H9 (cell line): ENCODE data around the gene TTC33. TPM values are rescaled to one million over a fixed set of nuclear protein-coding genes. Genes with fewer than 3 reads are reported as not detected.

ENCODE experiments used
- DNase-seq: peaks from one replicate; pipeline ENCODE4 v3.0.0-alpha.2; 2017
- H2AFZ ChIP-seq: one replicate; pipeline ENCODE4 v1.6.1; 2013; ENCODE audit warnings: mild to moderate bottlenecking, low read length, control low read depth, moderate library complexity
- H2AK5ac ChIP-seq: 2 replicates; pipeline ENCODE4 v1.6.1; 2013; ENCODE audit warnings: low read length, control low read depth, mixed read lengths; ENCODE audit not compliant: insufficient read length
- H2BK120ac ChIP-seq: one replicate; pipeline ENCODE4 v1.6.1; 2013; ENCODE audit warnings: low read depth, mild to moderate bottlenecking, low read length, control low read depth, inconsistent platforms; ENCODE audit not compliant: poor library complexity, severe bottlenecking
- H2BK12ac ChIP-seq: 2 replicates; pipeline ENCODE4 v1.6.1; 2013; ENCODE audit warnings: low read length, control low read depth, mixed read lengths, low read depth; ENCODE audit not compliant: insufficient read length
- H2BK15ac ChIP-seq: 2 replicates; pipeline ENCODE4 v1.6.1; 2013; ENCODE audit warnings: low read depth, low read length, control low read depth
- H2BK20ac ChIP-seq: one replicate; pipeline ENCODE4 v1.6.1; 2013; ENCODE audit warnings: low read depth, mild to moderate bottlenecking, low read length, control low read depth, inconsistent platforms; ENCODE audit not compliant: poor library complexity, severe bottlenecking
- H2BK5ac ChIP-seq: 2 replicates; pipeline ENCODE4 v1.6.1; 2013; ENCODE audit warnings: low read length, control low read depth, mixed read lengths; ENCODE audit not compliant: insufficient read length
- H3K14ac ChIP-seq: 2 replicates; pipeline ENCODE4 v1.6.1; 2013; ENCODE audit warnings: low read length, control low read depth; ENCODE audit not compliant: insufficient read depth
- H3K18ac ChIP-seq: 2 replicates; pipeline ENCODE4 v1.6.1; 2013; ENCODE audit warnings: low read depth, mild to moderate bottlenecking, mixed read lengths, low read length, control low read depth; ENCODE audit not compliant: insufficient read length
- H3K23ac ChIP-seq: 2 replicates; pipeline ENCODE4 v1.6.1; 2013; ENCODE audit warnings: low read length, control low read depth, mixed read lengths, low read depth; ENCODE audit not compliant: insufficient read length
- H3K23me2 ChIP-seq: 2 replicates; pipeline ENCODE4 v1.6.1; 2013; ENCODE audit warnings: low read depth, mild to moderate bottlenecking, mixed read lengths, low read length, control low read depth; ENCODE audit not compliant: insufficient read length, poor library complexity, severe bottlenecking
- H3K27ac ChIP-seq: 2 replicates; pipeline ENCODE4 v1.5.1; 2013; ENCODE audit warnings: low read length, control low read depth, mixed read lengths, low read depth; ENCODE audit not compliant: insufficient read length
- H3K27me3 ChIP-seq: 2 replicates; pipeline ENCODE4 v1.6.1; 2013; ENCODE audit warnings: low read length, control low read depth, inconsistent platforms; ENCODE audit not compliant: insufficient read depth
- H3K4ac ChIP-seq: 2 replicates; pipeline ENCODE4 v1.6.1; 2013; ENCODE audit warnings: low read depth, mild to moderate bottlenecking, control low read depth, inconsistent platforms, low read length, moderate library complexity
- H3K4me1 ChIP-seq: 2 replicates; pipeline ENCODE4 v1.6.1; 2013; ENCODE audit warnings: low read length, control low read depth, inconsistent platforms; ENCODE audit not compliant: insufficient read depth
- H3K4me2 ChIP-seq: 2 replicates; pipeline ENCODE4 v1.6.1; 2013; ENCODE audit warnings: low read length, control low read depth, mixed read lengths; ENCODE audit not compliant: insufficient read length, insufficient read depth
- H3K56ac ChIP-seq: 2 replicates; pipeline ENCODE4 v1.6.1; 2013; ENCODE audit warnings: low read depth, mild to moderate bottlenecking, mixed read lengths, low read length, control low read depth; ENCODE audit not compliant: insufficient read length
- H3K79me1 ChIP-seq: 2 replicates; pipeline ENCODE4 v1.6.1; 2013; ENCODE audit warnings: low read depth, mild to moderate bottlenecking, moderate library complexity, low read length, control low read depth, inconsistent platforms; ENCODE audit not compliant: insufficient read depth, poor library complexity, severe bottlenecking
- H3K79me2 ChIP-seq: 2 replicates; pipeline ENCODE4 v1.6.1; 2013; ENCODE audit warnings: low read length, control low read depth, inconsistent platforms; ENCODE audit not compliant: insufficient read depth
- H3K9ac ChIP-seq: 2 replicates; pipeline ENCODE4 v1.6.1; 2013; ENCODE audit warnings: low read length, control low read depth, mixed read lengths; ENCODE audit not compliant: insufficient read length; ENCODE audit errors: extremely low read depth
- H3K9me3 ChIP-seq: one replicate; pipeline ENCODE4 v1.6.1; 2013; ENCODE audit warnings: low read depth, low read length, inconsistent platforms; ENCODE audit not compliant: control insufficient read depth
- H3T11ph ChIP-seq: one replicate; pipeline ENCODE4 v1.6.1; 2013; ENCODE audit warnings: mild to moderate bottlenecking, low read length, control low read depth, inconsistent platforms
- H4K20me1 ChIP-seq: one replicate; pipeline ENCODE4 v1.6.1; 2013; ENCODE audit not compliant: control insufficient read depth, insufficient read length, insufficient read depth
- H4K5ac ChIP-seq: 2 replicates; pipeline ENCODE4 v1.6.1; 2013; ENCODE audit warnings: low read depth, mild to moderate bottlenecking, mixed read lengths, low read length, control low read depth; ENCODE audit not compliant: insufficient read length
- H4K8ac ChIP-seq: replicated peaks from 2 replicates; pipeline ENCODE4 v1.6.1; 2013; ENCODE audit warnings: low read length, control low read depth, mixed read lengths, low read depth; ENCODE audit not compliant: insufficient read length
- H4K91ac ChIP-seq: 2 replicates; pipeline ENCODE4 v1.6.1; 2013; ENCODE audit warnings: low read depth, mild to moderate bottlenecking, moderate library complexity, mixed read lengths, low read length, control low read depth; ENCODE audit not compliant: insufficient read length
- H3K27ac Mint-ChIP-seq, 3 experiments: 2 replicates in 2 of 3; 3 replicates in 1 of 3; pipeline ENCODE4 v1.8.0; 2020 to 2021; ENCODE audit warnings: mixed read lengths in 3 of 3, mild to moderate bottlenecking in 1 of 3, moderate library complexity in 1 of 3
- H3K27me3 Mint-ChIP-seq: 2 replicates; pipeline ENCODE4 v1.8.0; 2021; ENCODE audit warnings: low read depth, mild to moderate bottlenecking, moderate library complexity, mixed read lengths
- H3K36me3 Mint-ChIP-seq, 3 experiments: 2 replicates in 2 of 3; 3 replicates in 1 of 3; pipeline ENCODE4 v1.8.0; 2020 to 2021; ENCODE audit warnings: low read depth in 3 of 3, mixed read lengths in 3 of 3; ENCODE audit not compliant: insufficient read depth in 1 of 3
- H3K4me1 Mint-ChIP-seq, 2 experiments: 2 replicates each; pipeline ENCODE4 v1.8.0; 2020; ENCODE audit warnings: mixed read lengths in 2 of 2
- H3K4me3 Mint-ChIP-seq, 2 experiments: 2 replicates in 1 of 2; 3 replicates in 1 of 2; pipeline ENCODE4 v1.8.0; 2020 to 2021; ENCODE audit warnings: mild to moderate bottlenecking in 2 of 2, mixed read lengths in 2 of 2, moderate library complexity in 1 of 2
- H3K9me3 Mint-ChIP-seq, 2 experiments: 2 replicates in 1 of 2; 3 replicates in 1 of 2; pipeline ENCODE4 v1.8.0; 2020; ENCODE audit warnings: mild to moderate bottlenecking in 2 of 2, mixed read lengths in 2 of 2, moderate library complexity in 1 of 2
- CTCF ChIP-seq: fragments of 200-600 bp; sonication (generic); conservative IDR thresholded peaks from 3 replicates; pipeline ENCODE4 v1.8.0; 2021; ENCODE audit warnings: antibody characterized with exemption, mild to moderate bottlenecking
- WGBS: extraction: QIAGEN DNeasy Blood & Tissue Kit; methylation state at CpG from one replicate; pipeline ENCODE4 v1.1.7; 2013; ENCODE audit warnings: missing lambda C conversion rate, low lambda C conversion rate, mixed read lengths; ENCODE audit not compliant: insufficient read length; ENCODE audit errors: extremely low coverage; 5-methylcytosine and 5-hydroxymethylcytosine counted together
- total RNA-seq: library from RNA; stranded (reverse); gene quantifications from 2 replicates; pipeline ENCODE4 v1.2.1, GENCODE V29; 2021

Gene TTC33
- total RNA-seq, 1 experiment from 2014 or later, result 7.3 TPM

- H2BK15ac ChIP-seq, result no peak overlapping the region
- H2AFZ ChIP-seq, result no peak overlapping the region
- Mint-ChIP-seq H3K27ac (peak overlapping the region in 1 of 3 experiments; percentile 49; a peak in 1 of 7 replicates), H3K4me3 (no peak overlapping the region), H3K36me3 (peaks cover 8 to 21% (median 19%) of the 10 kb centered on the region in 3 experiments; a peak in 6 of 7 replicates), H3K9me3 (no peaks in the 10 kb centered on the region), H3K27me3 (no peaks in the 10 kb centered on the region), H3K4me1 (no peaks in the 10 kb centered on the region; a peak in 1 of 4 replicates)
- no peak overlapping the region for H2BK12ac ChIP-seq
- no peak overlapping the region for H2AK5ac ChIP-seq
- H4K20me1 ChIP-seq, result no peaks in the 10 kb centered on the region
- H3K9ac ChIP-seq, result no peak overlapping the region
- H3K14ac ChIP-seq, result no peak overlapping the region
- no peak overlapping the region for H3K18ac ChIP-seq
- no peak for DNase-seq
- no peak overlapping the region for H4K91ac ChIP-seq
- H3K4ac ChIP-seq, result no peak overlapping the region
- H3K4me2 ChIP-seq, result no peak overlapping the region
- H3T11ph ChIP-seq, result no peak overlapping the region
- H3K56ac ChIP-seq, result no peak overlapping the region
- H3K27me3 ChIP-seq, result no peaks in the 10 kb centered on the region
- no peaks in the 10 kb centered on the region for H3K4me1 ChIP-seq
- H2BK5ac ChIP-seq, result no peak overlapping the region
- no peak overlapping the region for H3K23ac ChIP-seq
- TF ChIP-seq CTCF, result no peak
- no peak overlapping the region for H3K27ac ChIP-seq
- no peak overlapping the region for H2BK120ac ChIP-seq
- H3K79me1 ChIP-seq, result peaks cover 3% of the 10 kb centered on the region
- H2BK20ac ChIP-seq, result no peak overlapping the region
- no peak overlapping the region for H4K5ac ChIP-seq
- H3K79me2 ChIP-seq, result peaks cover 23% of the 10 kb centered on the region; the same call in 1 of the 2 replicates
- WGBS, result no CpG with 5 or more reads among the region's 5 CpGs
- H3K23me2 ChIP-seq, result no peaks in the 10 kb centered on the region
- H4K8ac ChIP-seq, result no peak overlapping the region
- no peaks in the 10 kb centered on the region for H3K9me3 ChIP-seq
Observed at GRCh38 chr5:40780199-40780598, 24.4 kb upstream of the TTC33 start.
